GM19023 (cell line): ENCODE results near the gene ASAP2.

Source experiments
- ATAC-seq: cut with Tn5 transposase; IDR thresholded peaks from one replicate; pipeline ENCODE4 v1.9.1; 2021; ENCODE audit warnings: mild to moderate bottlenecking, moderate library complexity; ENCODE audit not compliant: unreplicated experiment

Gene ASAP2

DNA sequence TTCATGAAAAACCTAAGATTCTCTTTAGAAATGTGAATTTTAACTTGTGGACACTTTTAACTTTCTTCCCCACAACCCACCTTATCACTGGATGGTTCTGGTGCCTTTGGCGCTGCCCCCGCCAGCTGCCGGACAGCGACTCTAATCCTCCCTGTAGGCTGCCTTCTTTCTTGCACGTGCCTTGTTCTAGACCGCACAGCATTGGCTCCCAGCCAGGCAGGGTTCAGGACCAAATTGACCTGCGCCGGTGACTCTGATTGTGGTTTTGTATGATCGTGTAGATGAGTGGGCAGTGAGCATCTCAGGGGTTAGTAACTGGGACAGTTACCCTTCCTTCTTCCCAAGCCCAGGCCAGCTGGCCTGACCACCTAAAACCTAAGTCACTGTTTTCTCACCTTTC, 106.8 kb downstream of the ASAP2 start:
- ATAC-seq = no peak

GRCh38 chr2:9315280-9315847, 108.8 kb downstream of the ASAP2 start:
- no peak for ATAC-seq

DNA sequence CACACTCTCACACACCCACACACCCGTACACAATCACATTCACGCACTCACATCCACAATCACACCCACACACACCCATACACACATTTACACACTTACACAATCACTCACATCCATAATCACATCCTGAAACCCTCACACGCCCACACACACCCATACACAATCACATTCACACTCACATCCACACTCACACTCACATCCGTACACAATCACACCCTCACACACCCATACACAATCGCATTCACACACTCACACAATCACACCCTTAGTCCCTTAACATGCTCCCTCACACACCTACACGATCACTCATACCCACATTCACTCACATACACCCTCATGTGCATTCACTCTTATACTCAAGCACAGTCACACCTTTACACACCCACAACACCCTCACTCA, 110.9 kb downstream of the ASAP2 start:
- no peak for ATAC-seq

- no peak for ATAC-seq
Measured at GRCh38 chr2:9318461-9319337, 112.1 kb downstream of the ASAP2 start.

DNA sequence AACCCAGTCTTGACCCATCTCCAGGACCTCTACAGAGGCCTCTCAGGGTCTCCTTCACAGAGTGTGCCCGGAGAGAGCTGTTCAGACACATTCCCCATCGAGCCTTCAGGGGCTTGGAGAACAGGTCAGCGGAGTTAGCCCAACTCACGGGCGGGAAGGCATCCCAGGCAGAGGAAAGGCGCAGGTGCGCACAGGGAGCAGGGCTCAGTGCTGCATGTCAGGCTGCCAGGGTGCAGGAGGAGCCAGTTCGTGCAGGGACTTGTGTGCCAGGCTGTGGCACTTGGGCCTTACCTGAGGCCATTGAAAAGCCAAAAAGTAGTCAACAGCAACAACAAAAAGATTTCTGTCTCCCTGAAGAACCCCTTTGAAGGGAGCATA, 112.7 kb downstream of the ASAP2 start:
- no peak for ATAC-seq

- no peak for ATAC-seq
Measured at GRCh38 chr2:9322576-9322975, 116.0 kb downstream of the ASAP2 start.

- no peak for ATAC-seq
Measured at GRCh38 chr2:9325428-9325827, 118.8 kb downstream of the ASAP2 start.

- no peak for ATAC-seq
Measured at GRCh38 chr2:9326975-9327374, 120.4 kb downstream of the ASAP2 start.

DNA sequence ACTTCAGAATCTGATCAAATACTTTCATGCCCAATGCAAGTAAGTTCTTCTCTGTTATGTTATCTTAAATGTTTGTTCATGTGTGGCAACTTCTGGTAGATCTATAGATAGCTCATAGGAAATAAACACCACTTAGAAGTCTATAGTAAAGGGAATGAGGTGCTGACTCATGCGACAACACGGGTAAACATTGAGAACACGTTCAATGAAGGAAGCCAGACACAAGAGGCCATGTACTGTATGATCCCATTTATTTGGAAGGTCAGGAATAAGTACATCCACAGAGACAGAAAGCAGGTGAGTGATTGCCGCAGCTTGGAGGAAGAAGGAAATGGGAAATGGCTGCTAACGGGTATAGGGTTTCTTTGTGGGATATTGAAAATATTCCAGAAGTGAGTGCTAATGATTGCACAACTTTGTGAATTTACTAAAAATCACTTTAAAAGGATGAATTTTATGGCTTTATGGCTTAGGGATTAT, 121.3 kb downstream of the ASAP2 start:
- ATAC-seq = no peak

GRCh38 chr2:9328931-9329330, 122.3 kb downstream of the ASAP2 start:
- no peak for ATAC-seq

DNA sequence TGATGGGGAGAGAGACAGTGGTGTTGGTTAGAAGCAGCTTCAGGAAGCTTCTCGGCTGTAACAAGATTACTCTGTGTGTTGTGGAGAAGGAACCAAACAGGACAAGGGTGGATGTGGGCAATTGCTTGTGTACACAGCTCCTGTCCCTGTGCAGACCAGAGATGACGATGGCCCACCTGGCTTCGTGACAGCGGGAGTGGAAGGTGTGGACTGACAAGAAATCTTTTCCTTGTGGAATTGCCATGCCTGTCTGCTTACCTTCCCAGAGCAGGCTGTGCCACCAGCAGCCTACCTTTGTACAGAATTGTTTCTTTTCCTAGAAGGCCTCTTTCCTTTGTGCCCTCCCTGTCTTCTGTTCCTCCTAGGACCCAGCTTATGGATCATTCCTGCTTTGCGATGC, 122.9 kb downstream of the ASAP2 start:
- no peak for ATAC-seq

- ATAC-seq = no peak
Measured at GRCh38 chr2:9330612-9331270, 124.1 kb downstream of the ASAP2 start.

GRCh38 chr2:9331704-9332103, 125.1 kb downstream of the ASAP2 start:
- no peak for ATAC-seq

GRCh38 chr2:9332136-9332852, 125.7 kb downstream of the ASAP2 start:
- no peak for ATAC-seq

DNA sequence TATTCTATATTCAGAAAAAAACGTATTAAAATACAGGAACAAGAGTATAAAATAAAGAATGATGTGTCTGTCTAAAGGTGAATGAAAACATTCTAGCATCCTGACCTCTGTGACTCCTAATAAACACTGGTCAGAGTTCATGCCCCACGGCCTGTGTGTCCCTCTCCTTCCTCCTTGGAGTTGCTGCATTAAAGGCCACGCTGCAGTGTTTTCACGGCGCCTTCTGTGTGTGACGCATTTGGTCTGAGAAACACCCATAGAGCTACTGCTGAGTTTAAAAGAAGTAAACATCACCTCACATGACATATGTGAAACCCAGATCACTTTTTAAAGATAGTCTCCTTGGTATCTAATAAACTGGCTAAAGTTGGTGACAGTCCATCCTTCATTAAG, 126.2 kb downstream of the ASAP2 start:
- no peak for ATAC-seq

GRCh38 chr2:9333591-9334171, 127.1 kb downstream of the ASAP2 start:
- no peak for ATAC-seq

GRCh38 chr2:9334761-9335160, 128.1 kb downstream of the ASAP2 start:
- ATAC-seq = no peak

DNA sequence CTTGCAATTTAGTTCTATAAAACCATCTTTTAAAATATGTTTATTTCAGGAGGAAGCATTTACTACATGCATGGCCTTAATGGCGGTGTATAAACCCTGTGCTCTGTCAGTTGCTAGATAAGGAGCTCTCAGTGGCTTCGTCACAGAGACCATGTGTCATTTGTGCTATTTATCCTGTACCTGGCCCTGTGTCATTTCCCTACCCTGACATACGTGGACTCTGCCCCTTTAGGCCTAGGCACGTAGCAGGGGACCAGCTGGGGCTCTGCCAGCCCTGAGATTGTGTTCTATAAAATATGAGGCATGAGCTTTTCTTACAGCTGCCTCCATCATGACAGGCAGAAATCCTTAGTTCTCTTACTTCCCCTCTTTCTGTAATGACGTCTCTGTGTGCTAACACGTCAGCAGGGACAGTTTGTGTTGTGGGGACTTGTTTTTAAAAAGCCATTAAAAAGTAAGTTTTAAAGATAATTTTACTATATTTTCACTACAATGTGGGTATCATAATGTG, 128.8 kb downstream of the ASAP2 start:
- ATAC-seq = no peak

- no peak for ATAC-seq
Measured at GRCh38 chr2:9336241-9336575, 129.6 kb downstream of the ASAP2 start.

- ATAC-seq = no peak
Measured at GRCh38 chr2:9336576-9337314, 130.1 kb downstream of the ASAP2 start.
